ENCODE results near the gene MAN1A1. TPM values are rescaled to one million over a fixed set of nuclear protein-coding genes. Genes with fewer than 3 reads are reported as not detected.
A peak's percentile ranks its signal among the peaks of the same experiment; 100 is the strongest.

Gene MAN1A1
- total RNA-seq, 1 donor from 2014 or later: 45.9 TPM

DNA sequence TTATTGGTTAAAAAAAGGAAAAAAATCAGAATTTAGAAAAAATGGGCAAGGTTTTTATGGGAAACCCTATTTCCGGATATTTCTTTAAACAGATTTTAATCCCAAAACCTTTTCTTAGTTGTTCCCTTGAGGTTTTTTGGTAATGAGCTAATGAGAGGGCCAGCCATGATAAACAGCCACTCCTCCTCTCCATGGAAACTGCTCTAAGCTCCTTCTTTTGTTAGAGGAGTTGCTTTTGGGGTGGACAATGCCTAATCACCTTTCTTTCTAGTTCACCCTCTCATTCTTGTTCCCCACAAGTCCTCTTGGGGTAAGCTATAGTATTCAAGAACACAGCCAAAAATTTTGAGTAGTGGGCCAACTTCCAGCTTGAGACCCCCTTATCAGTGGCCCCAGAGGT, 166.1 kb downstream of the MAN1A1 start:
- H3K36me3 ChIP-seq (ENCODE audit: control insufficient read depth in 3 of 3, insufficient read depth in 3 of 3, low read length in 3 of 3): peaks cover 0 to 6% (median 0%) of the 10 kb centered on the region in 3 donors
- H3K4me3 ChIP-seq (ENCODE audit: low read length in 3 of 3): no peak overlapping the region

DNA sequence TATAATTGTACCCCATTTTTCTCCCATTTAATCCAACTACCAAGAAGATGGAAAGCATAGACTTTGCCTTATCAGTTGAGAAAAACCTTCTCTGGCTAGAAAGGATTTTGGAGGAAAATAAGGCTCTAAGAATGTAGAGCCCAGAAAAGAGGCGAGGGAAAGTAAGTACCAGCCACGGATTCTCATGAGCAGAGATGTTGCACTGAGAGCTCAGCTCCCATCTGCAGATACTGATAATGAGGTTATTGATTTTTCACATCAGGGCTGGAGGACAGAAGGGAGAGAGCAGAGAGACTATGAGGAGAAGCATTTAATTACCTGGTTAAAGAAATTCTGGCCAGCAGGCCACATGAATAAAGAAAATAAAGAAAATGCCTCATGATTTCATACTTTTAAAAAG, 166.7 kb downstream of the MAN1A1 start:
- no peaks in the 10 kb centered on the region for H3K27me3 ChIP-seq (ENCODE audit: control insufficient read depth in 3 of 3, insufficient read depth in 3 of 3, low read length in 3 of 3)
- peaks cover 0 to 6% (median 0%) of the 10 kb centered on the region in 3 donors for H3K36me3 ChIP-seq (ENCODE audit: control insufficient read depth in 3 of 3, insufficient read depth in 3 of 3, low read length in 3 of 3)

More for the DNA sequence above, 166.1 kb downstream of the MAN1A1 start:
- no peaks in the 10 kb centered on the region for H3K27me3 ChIP-seq (ENCODE audit: control insufficient read depth in 3 of 3, insufficient read depth in 3 of 3, low read length in 3 of 3)
- peak overlapping the region; percentile 36 for H3K27ac ChIP-seq (ENCODE audit: low read depth, low read length)
- no peaks in the 10 kb centered on the region for H3K4me1 ChIP-seq (ENCODE audit: control insufficient read depth in 3 of 3, insufficient read depth in 3 of 3, low read length in 3 of 3)
- H3K9me3 ChIP-seq (ENCODE audit: control insufficient read depth in 3 of 3, low read length in 3 of 3): no peaks in the 10 kb centered on the region
- H3K9ac ChIP-seq (ENCODE audit: low read depth in 1 of 3, low read length in 3 of 3): no peak overlapping the region

DNA sequence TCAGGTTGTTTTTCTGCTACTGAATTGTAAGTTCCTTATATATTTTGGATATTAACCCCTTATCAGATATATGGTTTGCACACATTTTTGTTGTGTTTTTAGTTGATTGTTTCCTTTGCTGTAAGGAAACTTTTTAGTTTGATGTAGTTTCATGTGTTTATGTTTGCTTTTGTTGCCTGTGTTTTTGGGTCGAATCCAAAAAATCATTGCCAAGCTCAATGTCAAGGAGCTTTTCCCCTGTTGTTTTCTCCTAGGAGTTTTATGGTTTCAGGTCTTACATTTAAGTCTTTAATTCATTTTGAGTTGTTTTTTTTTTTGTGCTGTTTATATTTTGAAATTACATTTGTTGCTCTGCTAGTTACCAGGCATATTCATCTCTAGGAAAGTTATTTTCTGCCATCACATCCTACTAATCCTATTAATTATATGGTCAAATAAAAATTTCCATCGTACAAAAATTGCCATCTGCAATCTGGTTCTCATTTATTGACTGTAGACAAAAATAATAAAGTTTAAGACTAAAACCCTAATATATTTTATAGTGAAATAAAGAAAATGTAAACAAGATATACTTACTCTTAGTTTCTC, 167.3 kb downstream of the MAN1A1 start:
- peaks cover 0 to 6% (median 0%) of the 10 kb centered on the region in 3 donors for H3K36me3 ChIP-seq (ENCODE audit: control insufficient read depth in 3 of 3, insufficient read depth in 3 of 3, low read length in 3 of 3)
- no peaks in the 10 kb centered on the region for H3K27me3 ChIP-seq (ENCODE audit: control insufficient read depth in 3 of 3, insufficient read depth in 3 of 3, low read length in 3 of 3)

More for the DNA sequence above, 166.7 kb downstream of the MAN1A1 start:
- no peak overlapping the region for H3K9ac ChIP-seq (ENCODE audit: low read depth in 1 of 3, low read length in 3 of 3)
- no peaks in the 10 kb centered on the region for H3K9me3 ChIP-seq (ENCODE audit: control insufficient read depth in 3 of 3, low read length in 3 of 3)
- H3K4me3 ChIP-seq (ENCODE audit: low read length in 3 of 3): no peak overlapping the region
- H3K27ac ChIP-seq (ENCODE audit: low read depth, low read length): no peak overlapping the region
- no peaks in the 10 kb centered on the region for H3K4me1 ChIP-seq (ENCODE audit: control insufficient read depth in 3 of 3, insufficient read depth in 3 of 3, low read length in 3 of 3)

DNA sequence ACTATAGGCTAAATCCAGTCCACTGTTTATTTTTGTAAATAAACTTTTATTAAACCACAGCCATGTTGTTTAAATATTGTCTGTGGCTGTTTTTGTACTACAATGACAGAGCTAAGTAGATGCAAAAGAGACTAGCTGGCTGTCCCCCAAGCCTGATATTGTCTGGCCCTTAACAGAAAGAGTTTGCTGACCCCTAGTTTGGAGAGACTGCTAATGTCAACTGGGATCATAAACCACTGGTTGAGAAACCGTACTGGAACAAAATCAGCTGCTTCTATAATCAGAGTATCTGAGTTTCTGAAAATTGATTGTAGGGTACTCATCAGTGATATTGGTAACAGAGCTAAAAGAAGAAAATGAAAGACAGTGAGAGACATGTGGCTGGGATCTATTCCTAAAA, 168.5 kb downstream of the MAN1A1 start:
- Histone ChIP-seq H3K4me3 (ENCODE audit: low read length in 3 of 3) (no peak overlapping the region), H3K9ac (ENCODE audit: low read depth in 1 of 3, low read length in 3 of 3) (no peak overlapping the region), H3K27me3 (ENCODE audit: control insufficient read depth in 3 of 3, insufficient read depth in 3 of 3, low read length in 3 of 3) (no peaks in the 10 kb centered on the region), H3K27ac (ENCODE audit: low read depth, low read length) (no peak overlapping the region), H3K4me1 (ENCODE audit: control insufficient read depth in 3 of 3, insufficient read depth in 3 of 3, low read length in 3 of 3) (no peaks in the 10 kb centered on the region), H3K36me3 (ENCODE audit: control insufficient read depth in 3 of 3, insufficient read depth in 3 of 3, low read length in 3 of 3) (peaks cover 0 to 6% (median 0%) of the 10 kb centered on the region in 3 donors), H3K9me3 (ENCODE audit: control insufficient read depth in 3 of 3, low read length in 3 of 3) (no peaks in the 10 kb centered on the region)

More for the DNA sequence above, 167.3 kb downstream of the MAN1A1 start:
- Histone ChIP-seq H3K27ac (ENCODE audit: low read depth, low read length) (no peak overlapping the region), H3K9ac (ENCODE audit: low read depth in 1 of 3, low read length in 3 of 3) (no peak overlapping the region), H3K4me1 (ENCODE audit: control insufficient read depth in 3 of 3, insufficient read depth in 3 of 3, low read length in 3 of 3) (no peaks in the 10 kb centered on the region), H3K4me3 (ENCODE audit: low read length in 3 of 3) (no peak overlapping the region), H3K9me3 (ENCODE audit: control insufficient read depth in 3 of 3, low read length in 3 of 3) (no peaks in the 10 kb centered on the region)

DNA sequence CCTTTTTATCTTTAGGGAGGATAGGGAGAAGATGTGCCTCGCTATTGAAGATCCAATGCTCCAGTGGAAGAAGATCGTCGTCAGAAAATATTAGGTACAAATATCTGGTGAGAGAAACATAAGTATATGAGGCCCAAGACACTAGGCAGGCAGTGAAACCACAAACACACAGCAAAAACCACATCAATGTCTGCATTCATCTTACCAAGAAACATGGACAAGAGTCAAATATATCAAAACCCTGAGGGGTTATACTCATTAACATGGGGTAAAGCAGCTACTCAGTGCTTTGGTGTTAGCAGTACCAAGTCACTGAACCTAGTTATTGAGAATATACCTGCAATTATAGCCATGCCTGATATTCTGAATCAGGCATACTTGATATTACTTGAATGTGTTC, 169.7 kb downstream of the MAN1A1 start:
- H3K36me3 ChIP-seq (ENCODE audit: control insufficient read depth in 3 of 3, insufficient read depth in 3 of 3, low read length in 3 of 3): peaks cover 0 to 6% (median 0%) of the 10 kb centered on the region in 3 donors
- H3K9me3 ChIP-seq (ENCODE audit: control insufficient read depth in 3 of 3, low read length in 3 of 3): no peaks in the 10 kb centered on the region
- no peak overlapping the region for H3K27ac ChIP-seq (ENCODE audit: low read depth, low read length)
- H3K9ac ChIP-seq (ENCODE audit: low read depth in 1 of 3, low read length in 3 of 3): no peak overlapping the region
- no peaks in the 10 kb centered on the region for H3K27me3 ChIP-seq (ENCODE audit: control insufficient read depth in 3 of 3, insufficient read depth in 3 of 3, low read length in 3 of 3)
- no peak overlapping the region for H3K4me3 ChIP-seq (ENCODE audit: low read length in 3 of 3)
- H3K4me1 ChIP-seq (ENCODE audit: control insufficient read depth in 3 of 3, insufficient read depth in 3 of 3, low read length in 3 of 3): no peaks in the 10 kb centered on the region

DNA sequence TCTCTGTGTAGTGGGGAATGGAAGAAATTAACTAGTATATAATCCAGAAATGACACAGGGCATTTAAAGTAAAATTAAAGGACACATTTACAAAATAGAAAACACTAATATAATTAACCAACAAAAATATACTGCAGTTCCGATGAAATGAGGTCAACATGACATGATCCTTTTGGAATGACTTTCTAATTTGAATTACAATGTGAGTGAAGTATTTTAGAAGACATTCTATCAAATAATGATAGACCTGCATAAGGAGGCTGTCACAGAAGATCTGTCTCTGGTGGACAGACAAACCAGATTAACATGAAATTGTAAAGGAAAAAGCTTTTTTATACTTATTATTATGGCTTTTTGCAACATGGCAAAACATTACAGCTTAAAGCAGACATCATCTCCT, 170.5 kb downstream of the MAN1A1 start:
- Histone ChIP-seq H3K4me1 (ENCODE audit: control insufficient read depth in 3 of 3, insufficient read depth in 3 of 3, low read length in 3 of 3) (no peaks in the 10 kb centered on the region), H3K4me3 (ENCODE audit: low read length in 3 of 3) (no peak overlapping the region), H3K36me3 (ENCODE audit: control insufficient read depth in 3 of 3, insufficient read depth in 3 of 3, low read length in 3 of 3) (peaks cover 0 to 6% (median 0%) of the 10 kb centered on the region in 3 donors), H3K9ac (ENCODE audit: low read depth in 1 of 3, low read length in 3 of 3) (no peak overlapping the region), H3K27me3 (ENCODE audit: control insufficient read depth in 3 of 3, insufficient read depth in 3 of 3, low read length in 3 of 3) (no peaks in the 10 kb centered on the region), H3K27ac (ENCODE audit: low read depth, low read length) (no peak overlapping the region), H3K9me3 (ENCODE audit: control insufficient read depth in 3 of 3, low read length in 3 of 3) (no peaks in the 10 kb centered on the region)

DNA sequence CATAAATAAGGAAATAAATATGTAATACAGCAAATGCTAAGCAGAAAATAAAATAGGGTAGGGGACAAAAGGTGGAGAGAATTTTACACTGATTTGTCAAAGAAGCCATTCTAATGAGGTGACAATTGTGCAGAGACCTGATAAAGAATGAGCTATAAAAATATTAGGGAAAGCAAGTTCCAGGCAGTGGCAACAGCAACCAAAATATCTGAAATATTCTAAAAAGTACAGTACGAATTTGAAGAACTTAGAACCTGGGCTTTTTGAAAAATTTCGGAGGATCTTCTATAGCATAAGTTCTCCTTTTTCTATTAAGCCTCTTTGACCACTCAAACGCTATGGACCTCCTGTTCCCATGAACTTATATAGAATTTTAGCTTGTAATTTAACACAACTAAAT, 173.1 kb downstream of the MAN1A1 start:
- no peak overlapping the region for H3K9ac ChIP-seq (ENCODE audit: low read depth in 1 of 3, low read length in 3 of 3)

DNA sequence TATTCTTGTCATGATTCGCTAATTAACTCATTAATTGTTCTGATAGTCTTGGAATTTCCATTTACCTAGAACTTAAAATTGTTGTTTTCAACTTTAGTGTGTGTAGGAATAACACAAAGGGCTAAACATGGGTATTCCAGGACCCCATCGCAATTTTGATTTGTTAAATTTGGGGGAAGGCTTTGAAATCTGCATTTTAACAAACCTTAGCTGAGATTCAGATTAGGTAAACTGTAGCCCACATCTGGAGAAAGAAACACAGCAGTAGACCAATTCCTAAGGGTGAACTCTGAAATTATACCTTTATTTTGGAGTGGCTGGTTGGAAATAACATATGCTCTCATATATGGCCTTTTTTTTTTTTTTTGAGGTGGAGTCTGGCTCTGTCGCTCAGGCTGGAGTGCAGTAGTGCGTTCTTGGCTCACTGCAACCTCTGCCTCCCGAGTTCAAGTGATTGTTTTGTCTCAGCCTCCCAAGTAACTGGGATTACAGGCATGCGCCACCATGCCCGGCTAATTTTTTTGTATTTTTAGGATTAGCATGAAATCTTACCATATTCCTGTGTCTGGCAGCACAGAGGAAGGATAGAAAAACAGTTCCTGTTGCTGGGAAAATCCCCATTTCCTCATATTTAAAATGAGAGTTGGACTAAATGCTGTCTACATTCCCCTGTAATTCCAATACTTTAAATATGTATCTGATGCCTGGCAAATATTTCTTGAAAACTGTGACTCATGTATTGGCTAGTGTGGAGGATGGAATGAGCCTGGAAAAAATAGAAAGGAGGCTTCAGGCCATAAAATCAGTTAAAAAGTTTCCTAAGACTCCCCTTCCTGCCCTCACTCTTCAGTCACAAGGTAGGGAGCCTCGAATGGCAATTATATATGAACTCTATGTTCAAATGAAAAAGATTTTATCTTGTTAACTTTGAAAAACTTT, 174.4 kb downstream of the MAN1A1 start:
- Histone ChIP-seq H3K4me3 (ENCODE audit: low read length in 3 of 3) (no peak overlapping the region), H3K27me3 (ENCODE audit: control insufficient read depth in 3 of 3, insufficient read depth in 3 of 3, low read length in 3 of 3) (no peaks in the 10 kb centered on the region), H3K27ac (ENCODE audit: low read depth, low read length) (peak overlapping the region; percentile 15), H3K36me3 (ENCODE audit: control insufficient read depth in 3 of 3, insufficient read depth in 3 of 3, low read length in 3 of 3) (peaks cover 0 to 6% (median 0%) of the 10 kb centered on the region in 3 donors), H3K9ac (ENCODE audit: low read depth in 1 of 3, low read length in 3 of 3) (no peak overlapping the region), H3K9me3 (ENCODE audit: control insufficient read depth in 3 of 3, low read length in 3 of 3) (no peaks in the 10 kb centered on the region), H3K4me1 (ENCODE audit: control insufficient read depth in 3 of 3, insufficient read depth in 3 of 3, low read length in 3 of 3) (peaks cover 0 to 3% (median 0%) of the 10 kb centered on the region in 3 donors)

More for the DNA sequence above, 173.1 kb downstream of the MAN1A1 start:
- Histone ChIP-seq H3K27me3 (ENCODE audit: control insufficient read depth in 3 of 3, insufficient read depth in 3 of 3, low read length in 3 of 3) (no peaks in the 10 kb centered on the region), H3K9me3 (ENCODE audit: control insufficient read depth in 3 of 3, low read length in 3 of 3) (no peaks in the 10 kb centered on the region), H3K36me3 (ENCODE audit: control insufficient read depth in 3 of 3, insufficient read depth in 3 of 3, low read length in 3 of 3) (peaks cover 0 to 6% (median 0%) of the 10 kb centered on the region in 3 donors), H3K4me3 (ENCODE audit: low read length in 3 of 3) (no peak overlapping the region), H3K27ac (ENCODE audit: low read depth, low read length) (no peak overlapping the region), H3K4me1 (ENCODE audit: control insufficient read depth in 3 of 3, insufficient read depth in 3 of 3, low read length in 3 of 3) (peaks cover 0 to 3% (median 0%) of the 10 kb centered on the region in 3 donors)

DNA sequence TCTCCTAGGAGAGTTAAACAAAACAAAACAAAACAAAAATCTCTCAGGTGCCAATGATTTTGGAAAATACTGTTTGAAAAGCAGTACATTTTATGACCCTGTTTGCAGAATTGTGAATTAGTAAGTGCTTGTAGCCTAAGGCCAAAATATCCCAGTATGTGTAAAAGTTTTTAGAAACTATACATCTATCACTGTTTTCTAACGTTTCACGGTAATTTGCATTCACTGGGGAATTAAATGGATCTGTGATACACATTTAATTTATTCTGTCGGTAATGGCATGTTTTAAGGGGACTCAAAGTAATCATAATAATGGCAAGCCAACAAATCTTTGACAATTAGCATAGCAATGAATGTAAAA, 175.5 kb downstream of the MAN1A1 start:
- no peaks in the 10 kb centered on the region for H3K36me3 ChIP-seq (ENCODE audit: control insufficient read depth in 3 of 3, insufficient read depth in 3 of 3, low read length in 3 of 3)
- no peak overlapping the region for H3K9ac ChIP-seq (ENCODE audit: low read depth in 1 of 3, low read length in 3 of 3)
- no peaks in the 10 kb centered on the region for H3K9me3 ChIP-seq (ENCODE audit: control insufficient read depth in 3 of 3, low read length in 3 of 3)
- no peak overlapping the region for H3K4me3 ChIP-seq (ENCODE audit: low read length in 3 of 3)
- H3K27ac ChIP-seq (ENCODE audit: low read depth, low read length): no peak overlapping the region
- peaks cover 0 to 3% (median 0%) of the 10 kb centered on the region in 3 donors for H3K4me1 ChIP-seq (ENCODE audit: control insufficient read depth in 3 of 3, insufficient read depth in 3 of 3, low read length in 3 of 3)
- no peaks in the 10 kb centered on the region for H3K27me3 ChIP-seq (ENCODE audit: control insufficient read depth in 3 of 3, insufficient read depth in 3 of 3, low read length in 3 of 3)
